H9 (cell line): Measurements from ENCODE around the gene MYCN. TPM values are rescaled to one million over a fixed set of nuclear protein-coding genes. Genes with fewer than 3 reads are reported as not detected.

Experiments
- DNase-seq: peaks from one replicate; pipeline ENCODE4 v3.0.0-alpha.2; 2017
- H2AFZ ChIP-seq: one replicate; pipeline ENCODE4 v1.6.1; 2013; ENCODE audit warnings: mild to moderate bottlenecking, low read length, control low read depth, moderate library complexity
- H2AK5ac ChIP-seq: 2 replicates; pipeline ENCODE4 v1.6.1; 2013; ENCODE audit warnings: low read length, control low read depth, mixed read lengths; ENCODE audit not compliant: insufficient read length
- H2BK120ac ChIP-seq: one replicate; pipeline ENCODE4 v1.6.1; 2013; ENCODE audit warnings: low read depth, mild to moderate bottlenecking, low read length, control low read depth, inconsistent platforms; ENCODE audit not compliant: poor library complexity, severe bottlenecking
- H2BK12ac ChIP-seq: 2 replicates; pipeline ENCODE4 v1.6.1; 2013; ENCODE audit warnings: low read length, control low read depth, mixed read lengths, low read depth; ENCODE audit not compliant: insufficient read length
- H2BK15ac ChIP-seq: 2 replicates; pipeline ENCODE4 v1.6.1; 2013; ENCODE audit warnings: low read depth, low read length, control low read depth
- H2BK20ac ChIP-seq: one replicate; pipeline ENCODE4 v1.6.1; 2013; ENCODE audit warnings: low read depth, mild to moderate bottlenecking, low read length, control low read depth, inconsistent platforms; ENCODE audit not compliant: poor library complexity, severe bottlenecking
- H2BK5ac ChIP-seq: 2 replicates; pipeline ENCODE4 v1.6.1; 2013; ENCODE audit warnings: low read length, control low read depth, mixed read lengths; ENCODE audit not compliant: insufficient read length
- H3K14ac ChIP-seq: 2 replicates; pipeline ENCODE4 v1.6.1; 2013; ENCODE audit warnings: low read length, control low read depth; ENCODE audit not compliant: insufficient read depth
- H3K18ac ChIP-seq: 2 replicates; pipeline ENCODE4 v1.6.1; 2013; ENCODE audit warnings: low read depth, mild to moderate bottlenecking, mixed read lengths, low read length, control low read depth; ENCODE audit not compliant: insufficient read length
- H3K23ac ChIP-seq: 2 replicates; pipeline ENCODE4 v1.6.1; 2013; ENCODE audit warnings: low read length, control low read depth, mixed read lengths, low read depth; ENCODE audit not compliant: insufficient read length
- H3K23me2 ChIP-seq: 2 replicates; pipeline ENCODE4 v1.6.1; 2013; ENCODE audit warnings: low read depth, mild to moderate bottlenecking, mixed read lengths, low read length, control low read depth; ENCODE audit not compliant: insufficient read length, poor library complexity, severe bottlenecking
- H3K27ac ChIP-seq: 2 replicates; pipeline ENCODE4 v1.5.1; 2013; ENCODE audit warnings: low read length, control low read depth, mixed read lengths, low read depth; ENCODE audit not compliant: insufficient read length
- H3K27me3 ChIP-seq: 2 replicates; pipeline ENCODE4 v1.6.1; 2013; ENCODE audit warnings: low read length, control low read depth, inconsistent platforms; ENCODE audit not compliant: insufficient read depth
- H3K4ac ChIP-seq: 2 replicates; pipeline ENCODE4 v1.6.1; 2013; ENCODE audit warnings: low read depth, mild to moderate bottlenecking, control low read depth, inconsistent platforms, low read length, moderate library complexity
- H3K4me1 ChIP-seq: 2 replicates; pipeline ENCODE4 v1.6.1; 2013; ENCODE audit warnings: low read length, control low read depth, inconsistent platforms; ENCODE audit not compliant: insufficient read depth
- H3K4me2 ChIP-seq: 2 replicates; pipeline ENCODE4 v1.6.1; 2013; ENCODE audit warnings: low read length, control low read depth, mixed read lengths; ENCODE audit not compliant: insufficient read length, insufficient read depth
- H3K56ac ChIP-seq: 2 replicates; pipeline ENCODE4 v1.6.1; 2013; ENCODE audit warnings: low read depth, mild to moderate bottlenecking, mixed read lengths, low read length, control low read depth; ENCODE audit not compliant: insufficient read length
- H3K79me1 ChIP-seq: 2 replicates; pipeline ENCODE4 v1.6.1; 2013; ENCODE audit warnings: low read depth, mild to moderate bottlenecking, moderate library complexity, low read length, control low read depth, inconsistent platforms; ENCODE audit not compliant: insufficient read depth, poor library complexity, severe bottlenecking
- H3K79me2 ChIP-seq: 2 replicates; pipeline ENCODE4 v1.6.1; 2013; ENCODE audit warnings: low read length, control low read depth, inconsistent platforms; ENCODE audit not compliant: insufficient read depth
- H3K9ac ChIP-seq: 2 replicates; pipeline ENCODE4 v1.6.1; 2013; ENCODE audit warnings: low read length, control low read depth, mixed read lengths; ENCODE audit not compliant: insufficient read length; ENCODE audit errors: extremely low read depth
- H3K9me3 ChIP-seq: one replicate; pipeline ENCODE4 v1.6.1; 2013; ENCODE audit warnings: low read depth, low read length, inconsistent platforms; ENCODE audit not compliant: control insufficient read depth
- H3T11ph ChIP-seq: one replicate; pipeline ENCODE4 v1.6.1; 2013; ENCODE audit warnings: mild to moderate bottlenecking, low read length, control low read depth, inconsistent platforms
- H4K20me1 ChIP-seq: one replicate; pipeline ENCODE4 v1.6.1; 2013; ENCODE audit not compliant: control insufficient read depth, insufficient read length, insufficient read depth
- H4K5ac ChIP-seq: 2 replicates; pipeline ENCODE4 v1.6.1; 2013; ENCODE audit warnings: low read depth, mild to moderate bottlenecking, mixed read lengths, low read length, control low read depth; ENCODE audit not compliant: insufficient read length
- H4K8ac ChIP-seq: replicated peaks from 2 replicates; pipeline ENCODE4 v1.6.1; 2013; ENCODE audit warnings: low read length, control low read depth, mixed read lengths, low read depth; ENCODE audit not compliant: insufficient read length
- H4K91ac ChIP-seq: 2 replicates; pipeline ENCODE4 v1.6.1; 2013; ENCODE audit warnings: low read depth, mild to moderate bottlenecking, moderate library complexity, mixed read lengths, low read length, control low read depth; ENCODE audit not compliant: insufficient read length
- H3K27ac Mint-ChIP-seq, 3 experiments: 2 replicates in 2 of 3; 3 replicates in 1 of 3; pipeline ENCODE4 v1.8.0; 2020 to 2021; ENCODE audit warnings: mixed read lengths in 3 of 3, mild to moderate bottlenecking in 1 of 3, moderate library complexity in 1 of 3
- H3K27me3 Mint-ChIP-seq: 2 replicates; pipeline ENCODE4 v1.8.0; 2021; ENCODE audit warnings: low read depth, mild to moderate bottlenecking, moderate library complexity, mixed read lengths
- H3K36me3 Mint-ChIP-seq, 3 experiments: 2 replicates in 2 of 3; 3 replicates in 1 of 3; pipeline ENCODE4 v1.8.0; 2020 to 2021; ENCODE audit warnings: low read depth in 3 of 3, mixed read lengths in 3 of 3; ENCODE audit not compliant: insufficient read depth in 1 of 3
- H3K4me1 Mint-ChIP-seq, 2 experiments: 2 replicates each; pipeline ENCODE4 v1.8.0; 2020; ENCODE audit warnings: mixed read lengths in 2 of 2
- H3K4me3 Mint-ChIP-seq, 2 experiments: 2 replicates in 1 of 2; 3 replicates in 1 of 2; pipeline ENCODE4 v1.8.0; 2020 to 2021; ENCODE audit warnings: mild to moderate bottlenecking in 2 of 2, mixed read lengths in 2 of 2, moderate library complexity in 1 of 2
- H3K9me3 Mint-ChIP-seq, 2 experiments: 2 replicates in 1 of 2; 3 replicates in 1 of 2; pipeline ENCODE4 v1.8.0; 2020; ENCODE audit warnings: mild to moderate bottlenecking in 2 of 2, mixed read lengths in 2 of 2, moderate library complexity in 1 of 2
- WGBS: extraction: QIAGEN DNeasy Blood & Tissue Kit; methylation state at CpG from one replicate; pipeline ENCODE4 v1.1.7; 2013; ENCODE audit warnings: missing lambda C conversion rate, low lambda C conversion rate, mixed read lengths; ENCODE audit not compliant: insufficient read length; ENCODE audit errors: extremely low coverage; 5-methylcytosine and 5-hydroxymethylcytosine counted together
- total RNA-seq: library from RNA; stranded (reverse); gene quantifications from 2 replicates; pipeline ENCODE4 v1.2.1, GENCODE V29; 2021
- TF ChIP-seq, protein P1 (sequence below): fragments of 200-600 bp; sonication (generic); conservative IDR thresholded peaks from 3 replicates; pipeline ENCODE4 v1.8.0; 2021; ENCODE audit warnings: antibody characterized with exemption, mild to moderate bottlenecking

MYCN gene
- total RNA-seq, 1 experiment from 2014 or later = 100.0 TPM

DNA sequence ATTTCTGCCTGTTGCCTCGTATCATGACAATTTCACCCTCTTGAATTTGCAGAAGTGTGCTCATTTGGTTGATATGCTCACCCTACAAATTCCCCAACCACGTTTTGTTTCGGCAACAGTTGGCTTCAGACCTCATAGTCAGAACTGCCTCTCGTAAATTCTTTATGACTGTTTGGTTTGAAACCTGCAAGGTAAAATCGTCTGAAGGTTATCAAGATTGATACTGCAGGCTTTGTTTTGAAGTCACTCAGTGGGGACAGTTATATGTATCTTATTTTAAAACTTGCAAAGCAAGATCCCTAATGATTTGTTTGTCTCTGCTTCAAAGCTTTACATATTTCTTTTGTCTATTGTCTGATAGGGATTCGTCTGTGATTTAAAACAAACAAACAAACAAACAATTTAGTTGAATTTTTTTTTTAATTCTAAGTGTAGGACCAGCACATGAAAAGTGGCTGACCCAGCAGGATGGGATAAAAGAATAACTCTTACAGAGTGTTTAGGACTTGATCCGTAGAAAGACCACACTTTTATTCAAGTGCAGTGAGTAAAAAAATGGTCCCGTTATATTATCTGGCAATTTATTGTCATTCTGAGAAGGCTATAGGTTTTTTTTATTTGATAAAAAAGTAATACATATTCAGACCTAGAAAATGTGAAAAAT, 45.7 kb upstream of the MYCN start:
- no peak overlapping the region for H3K9ac ChIP-seq
- H3K56ac ChIP-seq = no peak overlapping the region
- H2BK120ac ChIP-seq = no peak overlapping the region
- H3K4me3 Mint-ChIP-seq = no peak overlapping the region
- H3K9me3 Mint-ChIP-seq = peaks cover 12 to 18% of the 10 kb centered on the region in 2 experiments; a peak in 4 of 5 replicates
- H3K23ac ChIP-seq = no peak overlapping the region
- H3K27ac Mint-ChIP-seq = no peak overlapping the region
- no peaks in the 10 kb centered on the region for H3K27me3 Mint-ChIP-seq
- peaks cover 16% of the 10 kb centered on the region; the same call in 1 of the 2 replicates for H3K4me1 ChIP-seq
- no peaks in the 10 kb centered on the region for H3K23me2 ChIP-seq
- H3K4me2 ChIP-seq = no peak overlapping the region
- no peaks in the 10 kb centered on the region for H3K79me1 ChIP-seq
- no peak overlapping the region for H2BK20ac ChIP-seq
- H2BK5ac ChIP-seq = no peak overlapping the region
- TF ChIP-seq, protein P1, sequence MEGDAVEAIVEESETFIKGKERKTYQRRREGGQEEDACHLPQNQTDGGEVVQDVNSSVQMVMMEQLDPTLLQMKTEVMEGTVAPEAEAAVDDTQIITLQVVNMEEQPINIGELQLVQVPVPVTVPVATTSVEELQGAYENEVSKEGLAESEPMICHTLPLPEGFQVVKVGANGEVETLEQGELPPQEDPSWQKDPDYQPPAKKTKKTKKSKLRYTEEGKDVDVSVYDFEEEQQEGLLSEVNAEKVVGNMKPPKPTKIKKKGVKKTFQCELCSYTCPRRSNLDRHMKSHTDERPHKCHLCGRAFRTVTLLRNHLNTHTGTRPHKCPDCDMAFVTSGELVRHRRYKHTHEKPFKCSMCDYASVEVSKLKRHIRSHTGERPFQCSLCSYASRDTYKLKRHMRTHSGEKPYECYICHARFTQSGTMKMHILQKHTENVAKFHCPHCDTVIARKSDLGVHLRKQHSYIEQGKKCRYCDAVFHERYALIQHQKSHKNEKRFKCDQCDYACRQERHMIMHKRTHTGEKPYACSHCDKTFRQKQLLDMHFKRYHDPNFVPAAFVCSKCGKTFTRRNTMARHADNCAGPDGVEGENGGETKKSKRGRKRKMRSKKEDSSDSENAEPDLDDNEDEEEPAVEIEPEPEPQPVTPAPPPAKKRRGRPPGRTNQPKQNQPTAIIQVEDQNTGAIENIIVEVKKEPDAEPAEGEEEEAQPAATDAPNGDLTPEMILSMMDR = no peak
- peaks cover 8 to 14% (median 8%) of the 10 kb centered on the region in 3 experiments; a peak in 6 of 7 replicates for H3K36me3 Mint-ChIP-seq
- H2BK12ac ChIP-seq = no peak overlapping the region
- no peaks in the 10 kb centered on the region for H3K27me3 ChIP-seq
- H4K20me1 ChIP-seq = no peaks in the 10 kb centered on the region
- no peak overlapping the region for H4K5ac ChIP-seq
- WGBS = no CpG with 5 or more reads among the region's 8 CpGs
- no peak overlapping the region for H2AK5ac ChIP-seq
- no peak overlapping the region for H2BK15ac ChIP-seq
- H4K91ac ChIP-seq = no peak overlapping the region
- H3K9me3 ChIP-seq = no peaks in the 10 kb centered on the region
- no peaks in the 10 kb centered on the region for H3K79me2 ChIP-seq
- peaks cover 46 to 51% of the 10 kb centered on the region in 2 experiments for H3K4me1 Mint-ChIP-seq
- H3K18ac ChIP-seq = no peak overlapping the region
- no peak overlapping the region for H3K14ac ChIP-seq
- H3T11ph ChIP-seq = no peak overlapping the region
- H4K8ac ChIP-seq = no peak overlapping the region
- H3K4ac ChIP-seq = no peak overlapping the region
- DNase-seq = no peak
- H2AFZ ChIP-seq = no peak overlapping the region
- H3K27ac ChIP-seq = no peak overlapping the region
